Placental epithelial cell (primary cell): Measurements from ENCODE around the gene UMOD. TPM values are rescaled to one million over a fixed set of nuclear protein-coding genes. Genes with fewer than 3 reads are reported as not detected.

Experiments used
- total RNA-seq: library from RNA; depleted of rRNA; stranded (reverse); fragments of >200 nt; gene quantifications from 2 replicates; pipeline ENCODE4 v1.2.3, GENCODE V29; 2012

Gene UMOD
- not detected in 2 replicates for total RNA-seq

DNA sequence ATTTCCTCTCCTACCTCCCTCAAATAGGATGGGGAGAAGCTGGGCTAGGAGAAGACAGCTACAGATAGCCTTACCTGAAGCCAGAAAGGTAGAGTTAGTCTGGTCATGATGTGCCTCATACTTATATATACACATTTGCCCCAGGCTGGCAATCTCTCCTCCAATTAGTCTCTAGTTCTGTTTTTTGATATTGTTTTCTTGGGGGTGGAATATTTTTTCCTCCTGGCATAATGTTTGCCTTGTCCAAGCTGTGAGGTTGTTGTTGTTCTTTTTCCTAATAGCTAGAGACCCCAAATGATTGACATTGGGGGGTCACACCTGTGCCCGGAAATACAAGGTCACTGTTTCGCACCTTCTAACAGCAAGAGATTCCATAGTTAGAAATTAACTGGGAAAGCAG is at the start of gene UMOD:
UMOD (minus strand) TSS at position 101 of the 400 bp plus-strand sequence. CDS start 1,978 bp downstream, outside the sequence.

DNA sequence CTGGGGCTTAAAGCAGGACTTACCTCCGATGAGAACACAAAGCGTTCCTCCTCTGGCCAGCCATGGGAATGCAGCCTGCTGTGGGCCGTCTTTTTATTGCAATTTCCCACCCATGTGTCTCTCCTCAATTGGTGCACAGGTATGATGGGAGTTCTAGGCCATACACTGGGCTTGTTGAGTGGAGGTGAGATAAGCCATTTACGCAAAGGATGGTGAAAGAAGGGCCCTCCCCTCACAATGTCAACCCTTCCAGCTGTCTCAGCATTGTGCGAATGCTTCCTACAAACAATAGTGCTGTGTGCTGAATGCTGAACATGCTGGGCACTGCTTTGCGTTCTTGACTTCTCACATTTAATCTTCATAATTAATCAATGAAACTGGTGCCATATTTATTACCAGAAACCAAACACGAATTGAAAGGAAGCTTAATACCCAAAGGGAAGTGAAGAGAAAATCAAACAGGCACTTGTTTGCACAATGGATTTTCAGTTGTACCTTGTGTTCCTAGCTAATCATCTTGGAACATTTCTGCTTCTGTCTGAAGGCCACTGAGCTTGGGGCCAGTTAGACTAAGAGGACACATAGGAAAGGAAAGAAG is 25.0 kb downstream of the UMOD start, which contains the start of gene GP2:
GP2 (minus strand) TSS at position 70 of the 598 bp plus-strand sequence. CDS start 1,082 bp downstream, outside the sequence.

Other genes starting within 250 kb of the UMOD start
- gene GP2, start 25.2 kb downstream of the UMOD start, total RNA-seq = not detected in 2 replicates
- not detected in 2 replicates for gene PDILT, start 52.0 kb upstream of the UMOD start, total RNA-seq
- not detected in 2 replicates for gene ACSM5, start 56.8 kb upstream of the UMOD start, total RNA-seq
- gene ACSM2A, start 98.8 kb upstream of the UMOD start, total RNA-seq = not detected in 2 replicates
- gene ACSM2B, start 223.7 kb upstream of the UMOD start, total RNA-seq = not detected in 2 replicates